Stimulated activated CD4-positive, alpha-beta T cell treated with anti-CD3 and anti-CD28 coated beads, Interleukin-1b, Interleukin-23, amount 100 ng/mL, for 4 hours (primary cell): ENCODE data around the gene SPEG.

Experiments used
- DNase-seq, 2 donors: peaks; one replicate each; pipeline ENCODE4 v3.0.0-alpha.2; 2020; ENCODE audit warnings: low read depth in 2 of 2

The SPEG gene

GRCh38 chr2:219443016-219443696 is 8.5 kb downstream of the SPEG start:
- no peak for DNase-seq

GRCh38 chr2:219443697-219444023 is 9.0 kb downstream of the SPEG start:
- no peak for DNase-seq

DNA sequence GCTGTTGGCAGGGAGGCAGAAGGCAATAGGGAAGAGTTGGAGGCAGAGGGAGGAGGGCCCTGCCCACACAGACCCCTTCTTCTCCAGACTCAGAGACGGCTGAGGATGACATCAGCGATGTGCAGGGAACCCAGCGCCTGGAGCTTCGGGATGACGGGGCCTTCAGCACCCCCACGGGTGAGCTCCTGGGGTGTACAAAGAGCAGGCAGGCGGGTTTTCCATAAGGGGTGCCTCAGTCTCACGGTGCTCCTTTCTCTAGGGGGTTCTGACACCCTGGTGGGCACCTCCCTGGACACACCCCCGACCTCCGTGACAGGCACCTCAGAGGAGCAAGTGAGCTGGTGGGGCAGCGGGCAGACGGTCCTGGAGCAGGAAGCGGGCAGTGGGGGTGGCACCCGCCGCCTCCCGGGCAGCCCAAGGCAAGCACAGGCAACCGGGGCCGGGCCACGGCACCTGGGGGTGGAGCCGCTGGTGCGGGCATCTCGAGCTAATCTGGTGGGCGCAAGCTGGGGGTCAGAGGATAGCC is 10.0 kb downstream of the SPEG start:
- DNase-seq = no peak

DNA sequence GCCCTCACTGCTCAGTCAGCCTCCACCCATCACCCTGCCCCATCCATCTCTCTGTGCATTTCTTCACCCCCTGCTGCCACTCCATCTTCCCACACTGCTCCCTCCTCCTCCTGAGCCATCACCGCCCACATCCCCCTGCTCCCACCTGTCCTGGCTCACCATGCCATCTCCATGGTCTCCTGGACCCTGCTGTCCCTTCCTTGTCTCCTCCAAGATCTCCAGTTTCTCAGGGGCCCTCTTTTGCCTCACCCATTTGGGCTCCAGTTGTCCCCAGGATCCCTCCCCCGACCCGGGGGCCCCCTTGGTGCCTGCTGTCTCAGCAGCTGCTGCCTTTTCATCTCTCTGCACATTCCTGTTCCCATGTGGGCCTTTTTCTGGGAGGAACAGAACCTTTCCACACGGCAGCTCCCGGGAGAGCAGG is 10.6 kb downstream of the SPEG start:
- no peak for DNase-seq

DNA sequence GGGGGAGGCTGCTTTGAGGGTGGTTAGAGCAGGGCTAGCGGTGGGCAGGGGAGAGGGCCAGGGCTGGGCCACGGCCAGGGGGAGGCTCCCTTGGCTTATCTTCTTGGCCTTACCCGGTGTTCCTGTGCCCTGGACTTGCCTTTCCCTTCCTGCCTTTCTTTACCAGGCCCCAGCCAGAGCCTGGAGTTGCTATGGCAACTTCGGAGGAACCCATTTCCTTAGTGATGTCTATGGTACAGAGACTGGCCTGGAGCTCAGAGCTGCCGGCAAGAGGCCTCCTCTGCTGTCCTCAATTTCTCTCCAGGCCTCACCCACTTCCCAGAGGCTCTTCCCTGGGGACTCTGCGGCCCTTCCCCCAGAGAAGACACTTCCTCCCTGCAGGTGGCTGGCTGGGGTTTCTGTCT is 11.5 kb downstream of the SPEG start:
- DNase-seq = no peak

DNA sequence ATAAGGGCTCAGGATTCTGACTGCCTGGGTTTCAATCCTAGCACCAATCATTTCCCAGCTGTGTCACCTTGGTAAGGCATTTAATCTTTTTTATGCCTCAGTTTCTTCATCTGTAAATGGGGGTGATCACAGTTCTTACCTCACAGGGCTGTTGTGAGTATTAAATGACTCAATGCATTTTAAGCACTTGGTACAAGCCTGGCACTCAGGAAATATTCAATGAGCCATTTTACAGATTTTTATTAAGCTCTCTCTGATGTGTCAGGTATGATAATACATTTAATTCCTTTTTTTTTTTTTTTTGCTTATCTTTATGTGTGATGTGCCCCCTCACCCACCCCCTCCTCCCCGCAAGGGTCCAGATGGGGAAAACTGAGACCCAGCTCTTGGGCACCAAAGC is 12.0 kb downstream of the SPEG start:
- no peak for DNase-seq

DNA sequence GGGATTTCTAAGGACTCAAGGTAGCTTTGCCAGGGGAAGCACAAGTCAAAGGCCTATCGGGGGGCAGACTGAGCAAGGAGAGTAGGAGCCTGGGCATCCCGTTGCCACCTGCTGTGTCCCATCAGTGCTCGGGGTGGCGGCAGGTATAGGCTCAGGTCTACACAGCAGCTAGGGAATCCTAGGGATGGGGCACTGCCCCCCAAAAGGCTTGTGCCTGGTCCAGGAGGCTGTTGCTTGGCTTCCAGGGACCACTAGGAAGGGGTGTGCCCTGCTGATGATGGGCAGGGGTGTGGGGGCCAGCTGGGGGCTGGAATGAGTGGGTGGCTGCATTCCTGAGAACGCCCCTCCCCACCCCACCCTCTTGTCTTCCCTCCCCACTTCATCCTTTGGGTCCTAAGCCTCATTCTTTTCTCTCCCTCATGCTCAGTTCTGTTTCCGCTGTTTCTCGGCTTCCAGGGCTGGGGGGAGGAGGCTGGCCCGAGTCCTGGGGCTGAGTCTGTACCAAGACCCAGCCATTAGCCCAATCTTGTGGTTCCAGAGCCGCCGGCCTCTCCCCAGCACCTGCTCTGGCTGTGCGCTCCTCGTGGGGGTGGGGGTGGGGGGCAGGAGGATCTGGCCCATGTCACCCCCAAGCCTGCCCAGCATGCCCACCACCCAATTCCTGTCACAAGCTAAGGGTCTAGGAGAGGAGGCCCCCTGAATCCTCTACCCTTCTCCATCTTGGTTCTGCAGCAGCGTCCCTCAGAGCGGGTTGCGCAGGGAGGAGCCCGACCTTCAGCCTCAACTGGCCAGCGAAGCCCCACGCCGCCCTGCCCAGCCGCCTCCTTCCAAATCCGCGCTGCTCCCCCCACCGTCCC is 12.8 kb downstream of the SPEG start:
- no peak for DNase-seq

DNA sequence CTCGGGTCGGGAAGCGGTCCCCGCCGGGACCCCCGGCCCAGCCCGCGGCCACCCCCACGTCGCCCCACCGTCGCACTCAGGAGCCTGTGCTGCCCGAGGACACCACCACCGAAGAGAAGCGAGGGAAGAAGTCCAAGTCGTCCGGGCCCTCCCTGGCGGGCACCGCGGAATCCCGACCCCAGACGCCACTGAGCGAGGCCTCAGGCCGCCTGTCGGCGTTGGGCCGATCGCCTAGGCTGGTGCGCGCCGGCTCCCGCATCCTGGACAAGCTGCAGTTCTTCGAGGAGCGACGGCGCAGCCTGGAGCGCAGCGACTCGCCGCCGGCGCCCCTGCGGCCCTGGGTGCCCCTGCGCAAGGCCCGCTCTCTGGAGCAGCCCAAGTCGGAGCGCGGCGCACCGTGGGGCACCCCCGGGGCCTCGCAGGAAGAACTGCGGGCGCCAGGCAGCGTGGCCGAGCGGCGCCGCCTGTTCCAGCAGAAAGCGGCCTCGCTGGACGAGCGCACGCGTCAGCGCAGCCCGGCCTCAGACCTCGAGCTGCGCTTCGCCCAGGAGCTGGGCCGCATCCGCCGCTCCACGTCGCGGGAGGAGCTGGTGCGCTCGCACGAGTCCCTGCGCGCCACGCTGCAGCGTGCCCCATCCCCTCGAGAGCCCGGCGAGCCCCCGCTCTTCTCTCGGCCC is 13.6 kb downstream of the SPEG start:
- no peak for DNase-seq

- no peak for DNase-seq
Measured at GRCh38 chr2:219448776-219449341, 14.2 kb downstream of the SPEG start.

GRCh38 chr2:219449609-219450008 is 15.0 kb downstream of the SPEG start:
- no peak for DNase-seq

DNA sequence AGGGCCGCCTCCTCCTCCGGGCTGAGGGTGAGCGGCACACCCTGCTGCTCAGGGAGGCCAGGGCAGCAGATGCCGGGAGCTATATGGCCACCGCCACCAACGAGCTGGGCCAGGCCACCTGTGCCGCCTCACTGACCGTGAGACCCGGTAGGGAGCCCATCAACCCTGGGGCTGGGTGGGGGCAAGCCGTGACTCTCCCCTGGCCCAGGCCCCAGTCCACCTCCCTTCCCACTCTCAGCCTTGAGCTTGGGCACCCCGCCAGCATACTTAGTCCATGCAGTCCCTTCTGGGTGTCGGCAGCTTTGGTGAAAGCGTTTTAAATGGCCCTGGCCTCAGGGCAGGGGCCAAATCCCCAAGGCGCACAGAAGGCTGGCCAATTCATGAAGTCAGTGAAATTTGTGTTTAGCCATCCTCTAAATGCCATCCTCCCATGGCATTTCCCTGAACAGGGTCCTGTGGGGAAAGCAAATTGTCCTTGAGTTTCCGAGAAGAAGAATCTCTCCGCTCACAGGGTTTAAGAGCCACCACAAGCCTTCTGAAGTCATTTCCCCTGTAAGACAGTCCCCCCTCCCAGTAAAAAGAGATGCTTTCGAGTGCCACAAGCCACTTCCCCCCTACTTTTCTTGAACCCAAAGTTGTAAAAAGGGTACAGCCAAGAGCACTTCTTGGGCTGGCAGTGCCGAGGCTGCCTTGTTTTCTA is 17.2 kb downstream of the SPEG start:
- no peak for DNase-seq

- no peak for DNase-seq
Measured at GRCh38 chr2:219452361-219453317, 18.0 kb downstream of the SPEG start.

DNA sequence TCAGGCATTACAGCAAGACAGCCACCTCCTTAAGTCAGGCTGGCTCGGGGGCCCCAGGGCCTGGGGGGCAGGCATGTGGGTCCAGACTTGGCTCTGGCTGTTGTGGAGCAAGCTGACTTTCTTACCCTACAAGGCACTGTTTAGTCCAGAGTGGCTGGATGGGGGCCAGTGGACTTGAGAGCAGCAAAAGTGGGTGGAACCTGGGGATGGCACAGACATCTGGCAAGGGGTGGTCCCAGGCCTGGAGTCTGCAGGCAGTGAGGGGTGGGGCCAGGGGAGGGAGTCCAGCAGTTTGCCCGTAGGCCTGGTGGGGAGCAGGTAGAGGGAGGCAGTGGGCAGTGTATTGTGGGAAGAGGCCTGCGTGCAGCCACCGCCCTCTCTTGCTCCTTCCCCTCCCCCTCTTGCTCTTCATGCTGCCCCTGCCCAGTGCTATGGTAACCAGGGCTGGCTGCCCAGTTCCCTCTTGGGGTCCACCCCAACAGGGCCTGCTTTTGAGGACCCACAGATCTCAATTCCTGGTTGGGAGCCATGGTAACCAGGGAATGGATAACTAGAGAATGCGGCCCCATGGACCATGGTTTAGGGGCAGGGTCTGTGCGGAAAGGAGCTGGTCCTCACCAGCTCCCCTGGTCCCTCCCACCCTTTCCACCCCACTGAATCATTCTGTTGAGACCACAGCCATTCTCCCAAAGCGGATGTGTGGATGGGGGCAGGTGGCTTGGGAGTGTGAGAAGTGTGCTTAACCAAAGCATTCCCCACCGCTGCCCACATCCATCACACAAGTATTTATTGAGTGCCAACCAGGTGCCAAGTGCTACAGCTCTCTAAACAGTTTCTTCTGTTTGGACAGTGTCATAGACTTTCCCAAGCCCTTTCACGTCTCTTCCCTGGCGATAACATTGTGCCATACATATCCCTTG is 19.3 kb downstream of the SPEG start:
- DNase-seq = no peak

- no peak for DNase-seq
Measured at GRCh38 chr2:219455581-219455980, 20.9 kb downstream of the SPEG start.

DNA sequence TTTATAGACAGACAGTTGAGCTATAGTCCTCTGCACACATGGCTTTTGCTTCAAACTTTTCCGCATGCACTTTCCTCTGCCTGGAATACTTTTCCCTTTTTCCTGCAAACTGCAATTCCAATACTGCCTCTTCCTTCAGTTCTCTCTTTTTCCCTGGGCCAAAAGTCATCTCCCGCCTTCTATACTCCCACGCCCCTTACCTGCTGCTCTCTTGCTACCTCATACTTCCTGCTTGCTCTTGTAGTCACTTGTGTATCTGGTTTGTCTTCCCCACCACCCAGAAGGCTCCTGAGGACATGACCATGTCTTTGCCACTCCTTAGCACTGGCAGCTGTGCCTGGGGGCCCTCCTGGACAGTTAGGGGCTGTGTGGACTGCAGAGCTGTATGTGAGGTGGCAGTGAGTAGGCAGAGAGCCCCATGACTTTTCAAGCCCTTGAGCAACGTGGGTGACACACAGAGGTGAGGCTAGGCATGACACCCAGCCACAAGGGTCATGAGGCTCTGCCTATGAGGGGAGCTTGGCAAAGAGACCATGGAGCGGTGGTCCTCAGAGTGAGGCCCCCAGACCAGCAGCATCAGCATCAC is 23.2 kb downstream of the SPEG start:
- DNase-seq = no peak

DNA sequence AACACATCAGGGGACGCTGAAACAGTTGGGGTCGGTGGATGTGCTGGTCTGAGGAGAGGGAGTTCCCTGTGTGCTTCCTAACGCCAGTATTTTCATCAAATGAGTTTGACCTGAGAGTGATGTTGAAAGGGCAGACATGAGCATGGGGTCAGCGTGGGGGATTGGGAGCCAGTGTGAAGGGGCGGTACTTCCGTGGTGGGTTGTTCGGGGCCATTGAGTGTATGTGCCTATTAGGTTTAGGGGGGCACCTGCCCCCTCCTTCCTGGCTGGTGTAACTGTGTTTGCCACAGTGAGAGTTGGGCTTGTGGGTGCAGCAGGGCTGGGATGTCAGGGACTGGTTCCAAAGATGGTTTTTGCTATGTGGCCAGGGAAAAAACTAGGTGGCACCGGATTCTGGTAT is 24.4 kb downstream of the SPEG start:
- DNase-seq = no peak

- peak; percentile 21 to 41 for DNase-seq
Measured at GRCh38 chr2:219459460-219460311, 25.0 kb downstream of the SPEG start.

DNA sequence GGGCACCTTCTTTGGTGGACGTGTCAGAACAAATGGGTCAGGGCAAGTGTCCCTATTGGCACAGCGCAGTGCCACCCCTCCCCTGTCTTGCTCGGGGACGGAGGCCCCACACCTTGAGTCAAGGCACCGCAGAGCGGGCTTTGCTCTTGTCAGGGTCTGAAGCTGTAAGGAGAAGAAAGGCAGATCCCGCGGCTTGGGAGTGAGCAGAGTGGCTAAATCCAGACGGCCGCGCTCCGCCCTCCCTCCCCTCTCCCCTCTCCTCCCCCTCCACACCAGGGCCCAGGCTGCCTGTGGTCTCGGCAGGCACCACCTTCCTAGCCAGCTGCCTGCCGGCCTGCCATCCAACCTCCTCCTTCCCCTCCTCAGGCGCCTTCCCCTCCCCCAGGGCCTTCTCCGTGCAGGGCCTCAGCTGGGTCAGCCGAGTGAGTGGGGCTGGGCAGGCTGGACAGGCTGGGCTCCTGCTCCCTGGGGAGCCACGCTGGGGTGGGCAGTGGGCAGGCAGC is 25.8 kb downstream of the SPEG start:
- DNase-seq = no peak
